Stimulated activated CD8-positive, alpha-beta memory T cell treated with anti-CD3 and anti-CD28 coated beads, Interleukin-2, amount 100 ng/mL, for 48 hours (primary cell): ENCODE data around the gene FOXA3.
"Not testable (repeated sequence)": the region's sequence is repeated elsewhere in the genome, so short reads cannot be mapped to it uniquely, and the experiment has no call there.

Experiments used
- DNase-seq, 2 donors: peaks; one replicate each; pipeline ENCODE4 v3.0.0-alpha.2; 2020; ENCODE audit warnings: low read depth in 2 of 2

Gene FOXA3

GRCh38 chr19:45889210-45889885 lies 25.2 kb downstream of the FOXA3 start:
- DNase-seq, result no peak

GRCh38 chr19:45890877-45891276 lies 26.8 kb downstream of the FOXA3 start:
- no peak for DNase-seq

- no peak for DNase-seq
These were observed 31.4 kb downstream of the FOXA3 start for GRCh38 chr19:45895519-45895972.

- DNase-seq, result not testable (repeated sequence)
These were observed 32.0 kb downstream of the FOXA3 start for GRCh38 chr19:45895983-45896599.

- no peak for DNase-seq
These were observed 33.2 kb downstream of the FOXA3 start for GRCh38 chr19:45897261-45897812.

GRCh38 chr19:45899253-45899652 lies 35.1 kb downstream of the FOXA3 start:
- no peak for DNase-seq

GRCh38 chr19:45899919-45900589 lies 35.9 kb downstream of the FOXA3 start:
- no peak for DNase-seq

- no peak for DNase-seq
These were observed 36.8 kb downstream of the FOXA3 start for GRCh38 chr19:45900738-45901431.

GRCh38 chr19:45901432-45901911 lies 37.3 kb downstream of the FOXA3 start:
- no peak for DNase-seq

GRCh38 chr19:45901912-45902650 lies 38.0 kb downstream of the FOXA3 start, which contains the start of gene MYPOP:
Gene MYPOP (minus strand): TSS chr19:45902613. CDS start chr19:45901773, 840 bp downstream.
- DNase-seq, result no peak

GRCh38 chr19:45902651-45903625 lies 38.8 kb downstream of the FOXA3 start:
- DNase-seq, result peak; percentile 99 to 100

GRCh38 chr19:45905011-45905410 lies 40.9 kb downstream of the FOXA3 start:
- DNase-seq, result no peak

- DNase-seq, result no peak
These were observed 42.1 kb downstream of the FOXA3 start for GRCh38 chr19:45906221-45906620.

- no peak for DNase-seq
These were observed 44.8 kb downstream of the FOXA3 start for GRCh38 chr19:45908956-45909355.

- DNase-seq, result no peak
These were observed 47.2 kb downstream of the FOXA3 start for GRCh38 chr19:45911291-45911690.

GRCh38 chr19:45913874-45914830 lies 50.0 kb downstream of the FOXA3 start, which contains the start of gene NANOS2:
Gene NANOS2 (minus strand): TSS chr19:45914778. CDS start chr19:45914693, 85 bp downstream.
- peak in 1 of 2 donors; percentile 8 for DNase-seq

- DNase-seq, result no peak
These were observed 53.4 kb downstream of the FOXA3 start for GRCh38 chr19:45917421-45918091.

GRCh38 chr19:45918721-45919120 lies 54.6 kb downstream of the FOXA3 start:
- DNase-seq, result no peak
